ENCODE results near the gene TXNL4A. TPM values are rescaled to one million over a fixed set of nuclear protein-coding genes. Genes with fewer than 3 reads are reported as not detected.

The TXNL4A gene
- total and polyA plus RNA-seq, 2 donors (not counting 1 experiment from before 2014, with no cell fraction given): 38.9 to 67.8 TPM

DNA sequence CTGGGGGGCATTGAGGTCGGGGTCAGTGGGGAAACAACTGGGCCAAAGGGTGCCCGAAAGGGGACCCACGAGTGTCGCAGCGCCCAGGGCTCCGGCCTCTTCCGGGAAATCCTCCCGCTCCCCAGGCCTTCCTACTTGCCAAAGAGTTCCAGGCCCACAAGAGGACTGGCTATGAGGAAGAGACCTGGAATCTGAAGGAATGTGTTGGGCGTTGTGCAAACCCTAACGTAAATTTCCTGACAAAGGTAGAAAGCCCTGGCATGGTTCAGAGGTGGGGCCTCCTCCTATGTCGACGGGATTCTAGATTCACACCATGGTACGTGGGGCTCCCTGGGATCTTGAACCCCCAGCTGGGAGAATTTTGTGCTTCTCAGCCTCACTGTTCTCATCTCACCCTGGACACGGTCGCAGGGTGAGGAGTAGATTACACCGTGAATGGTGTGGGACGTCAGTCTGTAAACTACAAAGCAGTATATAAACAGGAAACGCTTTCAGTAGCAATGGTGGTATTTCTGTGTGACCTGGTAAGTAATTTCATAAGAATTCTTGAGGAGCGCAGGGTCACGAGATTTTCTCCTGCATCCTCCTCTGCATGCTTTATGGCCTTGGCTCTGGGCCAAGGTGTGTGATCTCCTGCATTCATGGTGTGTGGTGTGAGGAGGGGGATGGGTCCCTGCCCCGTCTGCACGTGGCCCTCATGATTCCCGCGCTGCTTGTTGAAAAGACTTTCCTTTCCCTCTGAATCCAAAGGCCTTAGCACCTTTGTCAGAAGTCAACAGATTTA is 23.1 kb downstream of the TXNL4A start:
- peak overlapping the region; percentile 75 for H2AFZ ChIP-seq (ENCODE audit: insufficient read depth, low read depth, low read length, poor library complexity, severe bottlenecking)
- no peaks in the 10 kb centered on the region for H3K79me2 ChIP-seq (ENCODE audit: control insufficient read depth, insufficient read depth, low read length)
- H3K4me1 Mint-ChIP-seq: peaks cover 35% of the 10 kb centered on the region
- ChIA-PET POLR2A (no interaction called here), CTCF (interaction anchor here (0.9 to 1.3 kb wide), 2 partner anchors 13 to 21 kb away, joined by 3 to 5 read pairs; partner anchors contain the start of gene SLC66A2)
- ATAC-seq (ENCODE audit: low read depth) (no peak), DNase-seq (peak; percentile 54)
- H3K4me3 ChIP-seq (ENCODE audit: control extremely low read depth in 1 of 5, extremely low read depth in 1 of 5, insufficient read depth in 1 of 5, low read depth in 2 of 5, low read length in 4 of 5): peak overlapping the region in 4 of 5 experiments; percentile 37 to 63 (median 56)
- peak overlapping the region; percentile 96 for H3K4me2 ChIP-seq (replicated peaks; ENCODE audit: low read depth, low read length, poor library complexity, severe bottlenecking)
- no peaks in the 10 kb centered on the region for H3K27me3 Mint-ChIP-seq
- H4K20me1 ChIP-seq (ENCODE audit: control insufficient read depth, insufficient read depth, low read length, poor library complexity, severe bottlenecking): peaks cover 10% of the 10 kb centered on the region
- H3K9me3 ChIP-seq (ENCODE audit: control extremely low read depth in 1 of 3, control insufficient read depth in 2 of 3, insufficient read depth in 1 of 3, low read length in 2 of 3): peaks cover 0 to 14% (median 0%) of the 10 kb centered on the region in 3 donors
- WGBS (ENCODE audit: insufficient coverage): 18% methylated on average over 11 of the region's 24 CpGs
- H3K9me3 Mint-ChIP-seq (ENCODE audit: insufficient read depth): no peaks in the 10 kb centered on the region
- peak overlapping the region; percentile 77 for H3K27ac Mint-ChIP-seq
- peak overlapping the region in 1 of 2 donors; percentile 41 for H3K27ac ChIP-seq (ENCODE audit: low read length in 2 of 2)
- TF ChIP-seq EZH2 (IDR thresholded peaks at IDR 0.05; ENCODE audit: borderline replicate concordance, insufficient read depth, low read depth, low read length, poor library complexity, severe bottlenecking): no peak
- TF ChIP-seq, protein P1, sequence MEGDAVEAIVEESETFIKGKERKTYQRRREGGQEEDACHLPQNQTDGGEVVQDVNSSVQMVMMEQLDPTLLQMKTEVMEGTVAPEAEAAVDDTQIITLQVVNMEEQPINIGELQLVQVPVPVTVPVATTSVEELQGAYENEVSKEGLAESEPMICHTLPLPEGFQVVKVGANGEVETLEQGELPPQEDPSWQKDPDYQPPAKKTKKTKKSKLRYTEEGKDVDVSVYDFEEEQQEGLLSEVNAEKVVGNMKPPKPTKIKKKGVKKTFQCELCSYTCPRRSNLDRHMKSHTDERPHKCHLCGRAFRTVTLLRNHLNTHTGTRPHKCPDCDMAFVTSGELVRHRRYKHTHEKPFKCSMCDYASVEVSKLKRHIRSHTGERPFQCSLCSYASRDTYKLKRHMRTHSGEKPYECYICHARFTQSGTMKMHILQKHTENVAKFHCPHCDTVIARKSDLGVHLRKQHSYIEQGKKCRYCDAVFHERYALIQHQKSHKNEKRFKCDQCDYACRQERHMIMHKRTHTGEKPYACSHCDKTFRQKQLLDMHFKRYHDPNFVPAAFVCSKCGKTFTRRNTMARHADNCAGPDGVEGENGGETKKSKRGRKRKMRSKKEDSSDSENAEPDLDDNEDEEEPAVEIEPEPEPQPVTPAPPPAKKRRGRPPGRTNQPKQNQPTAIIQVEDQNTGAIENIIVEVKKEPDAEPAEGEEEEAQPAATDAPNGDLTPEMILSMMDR (IDR thresholded peaks at IDR 0.05): no peak
- no peaks in the 10 kb centered on the region for H3K36me3 ChIP-seq (replicated peaks in 1 of 2; ENCODE audit: control extremely low read depth in 1 of 2, control insufficient read depth in 1 of 2, extremely low read depth in 1 of 2, insufficient read depth in 2 of 2, low read length in 1 of 2)
- H3K27me3 ChIP-seq (replicated peaks in 1 of 4; ENCODE audit: control extremely low read depth in 1 of 4, control insufficient read depth in 3 of 4, insufficient read depth in 4 of 4, low read length in 3 of 4): peaks cover 0 to 6% (median 0%) of the 10 kb centered on the region in 4 experiments
- H3K4me3 Mint-ChIP-seq: peak overlapping the region; percentile 63
- intact Hi-C loops (cut with micrococcal nuclease): loop anchor here (1.0 kb wide), 1 partner anchor 14 kb away; the partner anchor contains the start of gene SLC66A2
- peak overlapping the region; percentile 68 for H3K9ac ChIP-seq (ENCODE audit: low read length)
- peaks cover 23 to 34% of the 10 kb centered on the region in 2 donors for H3K4me1 ChIP-seq (ENCODE audit: control insufficient read depth in 2 of 2, insufficient read depth in 2 of 2, low read length in 2 of 2)

Data from B cell (primary cell).